Pons (tissue), 1 donor: ENCODE measurements around the gene CD2BP2.
A peak's percentile ranks its signal among the peaks of the same experiment; 100 is the strongest.
"Not testable (repeated sequence)": the region's sequence is repeated elsewhere in the genome, so short reads cannot be mapped to it uniquely, and the experiment has no call there.

Experiments used
- DNase-seq: peaks from one replicate; pipeline ENCODE4 v3.0.0-alpha.2; 2016; ENCODE audit warnings: low spot score

The CD2BP2 gene

GRCh38 chr16:30342751-30343490, 12.2 kb downstream of the CD2BP2 start:
- DNase-seq, result no peak

- DNase-seq, result not testable (repeated sequence)
Measured at GRCh38 chr16:30341971-30342370, 13.1 kb downstream of the CD2BP2 start.

GRCh38 chr16:30340621-30341020, 14.5 kb downstream of the CD2BP2 start:
- DNase-seq, result no peak

- not testable (repeated sequence) for DNase-seq
Measured at GRCh38 chr16:30338715-30339114, 16.4 kb downstream of the CD2BP2 start.

- DNase-seq, result not testable (repeated sequence)
Measured at GRCh38 chr16:30337964-30338357, 17.1 kb downstream of the CD2BP2 start.

GRCh38 chr16:30335598-30336474, 19.3 kb downstream of the CD2BP2 start:
- DNase-seq, result peak; percentile 30

- peak; percentile 67 for DNase-seq
Measured at GRCh38 chr16:30335028-30335597, 20.0 kb downstream of the CD2BP2 start.

- DNase-seq, result peak; percentile 39
Measured at GRCh38 chr16:30334473-30334989, 20.6 kb downstream of the CD2BP2 start.

- DNase-seq, result not testable (repeated sequence)
Measured at GRCh38 chr16:30324220-30324619, 30.9 kb downstream of the CD2BP2 start.

GRCh38 chr16:30318647-30319046, 36.5 kb downstream of the CD2BP2 start:
- not testable (repeated sequence) for DNase-seq

GRCh38 chr16:30310937-30311336, 44.2 kb downstream of the CD2BP2 start:
- DNase-seq, result not testable (repeated sequence)

GRCh38 chr16:30309255-30309654, 45.9 kb downstream of the CD2BP2 start:
- DNase-seq, result not testable (repeated sequence)
